Neutrophil (primary cell): ENCODE measurements around the gene WDR31.

Experiments
- H3K27ac ChIP-seq: fragments of 200-600 bp; sonication (generic); 2 replicates; pipeline ENCODE4 v1.5.1; 2016; ENCODE audit warnings: mild to moderate bottlenecking, moderate library complexity
- H3K27me3 ChIP-seq: fragments of 200-600 bp; sonication (generic); 2 replicates; pipeline ENCODE4 v1.6.0; 2016; ENCODE audit warnings: mild to moderate bottlenecking
- H3K36me3 ChIP-seq: fragments of 200-600 bp; sonication (generic); 2 replicates; pipeline ENCODE4 v1.5.1; 2017
- H3K4me1 ChIP-seq, 2 experiments: fragments of 200-600 bp in 1 of 2; sonication (generic) in 1 of 2; 1 replicate in 1 of 2; 2 replicates in 1 of 2; pipeline versions ENCODE4 v1.5.1 to v1.6.1; 2013 to 2016; ENCODE audit warnings: low read depth in 1 of 2, low read length in 1 of 2, mild to moderate bottlenecking in 1 of 2, moderate library complexity in 1 of 2; ENCODE audit not compliant: control insufficient read depth in 1 of 2, insufficient read depth in 1 of 2
- H3K4me3 ChIP-seq, 2 experiments: fragments of 200-600 bp in 1 of 2; sonication (generic) in 1 of 2; 1 replicate in 1 of 2; 2 replicates in 1 of 2; pipeline ENCODE4 v1.5.1; 2013 to 2016; ENCODE audit warnings: low read depth in 1 of 2, low read length in 1 of 2, mild to moderate bottlenecking in 1 of 2, moderate library complexity in 1 of 2
- H3K9me3 ChIP-seq: fragments of 200-600 bp; sonication (generic); 2 replicates; pipeline ENCODE4 v1.5.1; 2016
- TF ChIP-seq, protein P1 (sequence below): fragments of 200-600 bp; sonication (generic); IDR thresholded peaks from 2 replicates; pipeline ENCODE4 v1.5.1; 2016; ENCODE audit warnings: antibody characterized with exemption

WDR31 gene

DNA sequence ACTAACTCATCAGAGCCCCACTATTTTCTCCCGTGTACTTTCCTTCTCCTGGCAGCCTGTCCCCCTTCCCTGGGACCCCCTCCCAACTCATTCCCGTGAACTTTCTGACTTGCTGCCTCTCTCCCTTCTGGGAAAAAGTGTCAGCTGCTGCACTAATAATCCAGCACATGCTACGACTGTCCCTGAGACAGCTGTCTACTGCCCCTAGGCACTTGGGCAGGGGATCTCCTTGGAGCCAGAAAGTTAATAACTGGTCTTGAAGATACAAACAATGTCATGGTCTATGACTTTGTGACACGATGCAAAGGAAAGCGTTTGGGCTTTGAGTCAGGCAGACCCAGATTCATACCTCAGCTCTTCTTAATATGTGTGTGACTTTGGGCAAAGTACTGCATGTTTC, 26.8 kb downstream of the WDR31 start:
- Histone ChIP-seq H3K27ac (no peak overlapping the region), H3K36me3 (no peaks in the 10 kb centered on the region), H3K9me3 (no peaks in the 10 kb centered on the region), H3K27me3 (no peaks in the 10 kb centered on the region), H3K4me3 (no peak overlapping the region), H3K4me1 (no peaks in the 10 kb centered on the region)
- TF ChIP-seq, protein P1, sequence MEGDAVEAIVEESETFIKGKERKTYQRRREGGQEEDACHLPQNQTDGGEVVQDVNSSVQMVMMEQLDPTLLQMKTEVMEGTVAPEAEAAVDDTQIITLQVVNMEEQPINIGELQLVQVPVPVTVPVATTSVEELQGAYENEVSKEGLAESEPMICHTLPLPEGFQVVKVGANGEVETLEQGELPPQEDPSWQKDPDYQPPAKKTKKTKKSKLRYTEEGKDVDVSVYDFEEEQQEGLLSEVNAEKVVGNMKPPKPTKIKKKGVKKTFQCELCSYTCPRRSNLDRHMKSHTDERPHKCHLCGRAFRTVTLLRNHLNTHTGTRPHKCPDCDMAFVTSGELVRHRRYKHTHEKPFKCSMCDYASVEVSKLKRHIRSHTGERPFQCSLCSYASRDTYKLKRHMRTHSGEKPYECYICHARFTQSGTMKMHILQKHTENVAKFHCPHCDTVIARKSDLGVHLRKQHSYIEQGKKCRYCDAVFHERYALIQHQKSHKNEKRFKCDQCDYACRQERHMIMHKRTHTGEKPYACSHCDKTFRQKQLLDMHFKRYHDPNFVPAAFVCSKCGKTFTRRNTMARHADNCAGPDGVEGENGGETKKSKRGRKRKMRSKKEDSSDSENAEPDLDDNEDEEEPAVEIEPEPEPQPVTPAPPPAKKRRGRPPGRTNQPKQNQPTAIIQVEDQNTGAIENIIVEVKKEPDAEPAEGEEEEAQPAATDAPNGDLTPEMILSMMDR, result no peak

DNA sequence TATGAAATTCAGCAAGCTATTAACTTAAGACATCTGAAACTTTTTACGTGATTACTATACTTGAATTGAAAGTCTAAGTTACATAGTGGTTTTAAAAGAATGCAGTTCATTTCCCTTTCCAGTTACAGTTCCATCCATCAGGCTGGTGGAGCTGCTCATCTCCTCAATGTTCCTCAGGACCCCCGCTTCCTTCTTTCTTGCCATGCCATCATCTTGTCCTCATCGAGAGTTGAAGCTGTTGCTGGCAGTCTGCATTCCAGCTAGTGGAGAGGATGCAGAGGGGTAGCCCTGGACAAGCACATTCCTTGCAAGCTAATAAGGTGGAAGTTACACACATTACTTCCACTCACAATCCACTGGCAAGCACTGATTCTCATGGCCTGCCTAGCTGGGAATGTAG, 28.1 kb downstream of the WDR31 start:
- TF ChIP-seq, protein P1, result no peak
- Histone ChIP-seq H3K4me1 (no peaks in the 10 kb centered on the region), H3K9me3 (no peaks in the 10 kb centered on the region)

DNA sequence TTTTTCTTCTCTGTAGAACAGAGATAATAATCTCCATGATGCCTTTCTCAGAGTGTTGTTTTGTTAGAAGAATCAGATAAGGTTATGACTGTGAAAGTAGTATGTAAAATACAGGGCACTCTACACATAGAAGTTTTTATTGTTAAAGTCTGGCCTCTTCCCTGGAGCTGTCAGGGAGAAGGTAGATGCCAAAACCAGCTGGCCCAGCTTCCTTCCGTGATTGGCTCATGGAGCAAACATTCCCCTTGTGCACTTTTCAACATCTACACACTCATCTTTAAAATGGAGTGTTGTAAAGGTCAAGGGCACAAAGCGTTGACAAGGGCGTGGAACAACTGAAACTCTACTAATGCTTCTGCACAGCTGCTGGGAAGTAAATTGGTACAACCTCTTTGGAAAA, 29.5 kb downstream of the WDR31 start:
- H3K27ac ChIP-seq, result no peak overlapping the region
- no peaks in the 10 kb centered on the region for H3K27me3 ChIP-seq
- no peak overlapping the region for H3K4me3 ChIP-seq
- no peaks in the 10 kb centered on the region for H3K36me3 ChIP-seq
- H3K4me1 ChIP-seq, result no peaks in the 10 kb centered on the region
- no peaks in the 10 kb centered on the region for H3K9me3 ChIP-seq
- TF ChIP-seq, protein P1, result no peak

More for the DNA sequence above, 28.1 kb downstream of the WDR31 start:
- Histone ChIP-seq H3K36me3 (no peaks in the 10 kb centered on the region), H3K27me3 (no peaks in the 10 kb centered on the region), H3K4me3 (no peak overlapping the region), H3K27ac (no peak overlapping the region)

DNA sequence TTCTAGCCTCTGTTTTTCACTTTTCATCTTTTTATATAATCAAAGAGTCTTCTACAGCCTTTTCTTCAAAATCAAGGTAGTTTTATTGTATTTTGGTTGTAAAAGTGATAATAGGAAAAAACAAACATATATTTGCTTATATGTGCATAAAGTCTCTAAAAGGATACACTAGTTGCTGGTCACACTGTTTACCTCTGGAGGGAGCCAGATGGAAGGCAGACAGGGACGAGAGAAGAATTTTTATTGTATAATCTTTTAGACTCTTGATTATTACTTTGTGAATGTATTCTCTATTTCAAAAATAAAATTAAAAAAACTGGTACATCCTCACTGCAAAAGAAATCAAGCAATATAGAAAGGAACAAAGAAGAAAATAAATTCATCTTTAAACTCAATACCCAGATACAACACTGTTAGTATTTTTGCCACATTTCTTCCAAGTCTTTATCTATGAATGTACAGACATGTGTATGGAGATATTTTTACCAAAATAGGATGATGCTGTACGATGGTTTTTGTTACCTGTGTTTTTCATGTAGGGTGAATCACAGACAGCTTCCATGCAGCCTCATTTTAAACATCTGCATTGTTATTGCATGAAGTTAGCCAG, 30.8 kb downstream of the WDR31 start:
- Histone ChIP-seq H3K4me1 (no peaks in the 10 kb centered on the region), H3K4me3 (no peak overlapping the region), H3K27ac (no peak overlapping the region), H3K27me3 (no peaks in the 10 kb centered on the region), H3K36me3 (no peaks in the 10 kb centered on the region), H3K9me3 (no peaks in the 10 kb centered on the region)
- TF ChIP-seq, protein P1, result no peak

DNA sequence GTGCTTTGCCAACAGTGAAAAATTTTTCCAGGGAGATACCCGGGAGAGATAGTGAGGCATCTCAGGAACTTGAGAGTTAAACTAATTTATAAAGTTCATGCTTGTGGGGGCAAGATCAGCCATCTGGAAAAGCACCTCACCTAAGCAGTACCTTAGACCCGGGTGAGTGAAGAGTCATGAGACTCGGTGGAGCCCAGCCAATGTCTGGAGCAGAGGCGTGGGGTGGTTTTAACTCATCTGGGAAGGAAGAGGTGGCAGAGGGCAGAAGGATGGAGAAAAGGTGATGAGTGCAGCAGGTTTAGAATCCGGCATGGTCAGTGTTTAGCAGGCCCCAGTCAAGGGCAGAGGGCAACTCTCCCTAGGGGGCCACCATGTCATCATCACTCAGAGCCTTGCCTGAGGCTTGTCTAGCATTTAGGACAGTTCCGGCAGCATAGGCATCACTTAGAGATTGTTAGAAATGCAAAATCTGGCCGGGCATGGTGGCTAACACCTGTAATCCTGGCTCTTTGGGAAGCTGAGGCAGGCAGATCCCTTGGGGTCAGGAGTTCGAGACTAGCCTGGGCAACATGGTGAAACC, 32.6 kb downstream of the WDR31 start:
- Histone ChIP-seq H3K27me3 (no peaks in the 10 kb centered on the region), H3K4me3 (no peak overlapping the region), H3K4me1 (no peaks in the 10 kb centered on the region), H3K9me3 (no peaks in the 10 kb centered on the region), H3K36me3 (no peaks in the 10 kb centered on the region), H3K27ac (no peak overlapping the region)
- TF ChIP-seq, protein P1, result no peak
